RWPE2 (cell line): Measurements from ENCODE around the gene TUNAR.

Experiments
- ATAC-seq: fragments of 200-7000 bp; cut with Tn5 transposase; 3 replicates; pipeline ENCODE4 v1.9.1; 2021; ENCODE audit warnings: low read depth
- DNase-seq: peaks from one replicate; pipeline ENCODE4 v3.0.0-alpha.2; 2020; ENCODE audit warnings: low spot score
- H3K27ac ChIP-seq: fragments of 450-650 bp; 2 replicates; pipeline ENCODE4 v1.5.1; 2017; ENCODE audit warnings: mild to moderate bottlenecking; ENCODE audit not compliant: poor library complexity, severe bottlenecking
- H3K27me3 ChIP-seq: fragments of 250-450 bp; sonication (Bioruptor Pico); 2 replicates; pipeline ENCODE4 v1.5.1; 2021; ENCODE audit warnings: mild to moderate bottlenecking, moderate library complexity; ENCODE audit not compliant: insufficient read depth, poor library complexity, severe bottlenecking
- H3K36me3 ChIP-seq: fragments of 250-450 bp; sonication (Bioruptor Pico); 2 replicates; pipeline ENCODE4 v1.5.1; 2020; ENCODE audit warnings: low read depth, mild to moderate bottlenecking, moderate library complexity
- H3K4me1 ChIP-seq: fragments of 250-450 bp; sonication (Bioruptor Pico); 2 replicates; pipeline ENCODE4 v1.5.1; 2021; ENCODE audit warnings: mild to moderate bottlenecking, moderate library complexity; ENCODE audit not compliant: insufficient read depth, poor library complexity, severe bottlenecking
- H3K4me3 ChIP-seq: fragments of 250-450 bp; sonication (Bioruptor Pico); 2 replicates; pipeline ENCODE4 v1.5.1; 2021; ENCODE audit warnings: mild to moderate bottlenecking, moderate library complexity; ENCODE audit not compliant: severe bottlenecking
- H3K9me3 ChIP-seq: fragments of 250-450 bp; sonication (Bioruptor Pico); 2 replicates; pipeline ENCODE4 v1.5.1; 2021; ENCODE audit warnings: mild to moderate bottlenecking, moderate library complexity; ENCODE audit not compliant: severe bottlenecking
- TF ChIP-seq, protein P1 (sequence below): fragments of 450-650 bp; IDR thresholded peaks from one replicate; pipeline ENCODE4 v1.5.1; 2017; ENCODE audit warnings: mild to moderate bottlenecking, moderate library complexity; ENCODE audit not compliant: poor library complexity, severe bottlenecking

Gene TUNAR

DNA sequence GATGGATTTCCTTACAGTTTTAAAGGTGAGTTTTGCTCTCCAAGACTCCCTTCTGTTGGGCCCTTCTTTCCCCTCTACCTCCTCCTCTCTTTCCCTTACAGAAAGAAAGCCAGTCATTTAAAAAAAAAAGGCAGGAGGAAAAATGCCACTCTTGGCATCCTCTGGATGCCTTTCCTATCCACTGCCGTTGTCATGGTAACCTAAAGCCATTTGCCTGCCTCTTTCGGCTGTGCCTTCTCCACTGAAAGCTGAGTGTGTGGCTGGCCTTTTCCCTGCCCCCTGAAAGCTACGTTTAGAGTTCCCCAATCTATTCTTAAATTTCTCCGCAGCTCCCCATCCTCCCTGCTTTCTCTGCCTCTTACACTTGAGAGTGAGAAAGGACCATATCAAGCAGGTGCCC is 67.1 kb downstream of the TUNAR start:
- H3K4me3 ChIP-seq: no peak overlapping the region
- ATAC-seq: no peak
- TF ChIP-seq, protein P1, sequence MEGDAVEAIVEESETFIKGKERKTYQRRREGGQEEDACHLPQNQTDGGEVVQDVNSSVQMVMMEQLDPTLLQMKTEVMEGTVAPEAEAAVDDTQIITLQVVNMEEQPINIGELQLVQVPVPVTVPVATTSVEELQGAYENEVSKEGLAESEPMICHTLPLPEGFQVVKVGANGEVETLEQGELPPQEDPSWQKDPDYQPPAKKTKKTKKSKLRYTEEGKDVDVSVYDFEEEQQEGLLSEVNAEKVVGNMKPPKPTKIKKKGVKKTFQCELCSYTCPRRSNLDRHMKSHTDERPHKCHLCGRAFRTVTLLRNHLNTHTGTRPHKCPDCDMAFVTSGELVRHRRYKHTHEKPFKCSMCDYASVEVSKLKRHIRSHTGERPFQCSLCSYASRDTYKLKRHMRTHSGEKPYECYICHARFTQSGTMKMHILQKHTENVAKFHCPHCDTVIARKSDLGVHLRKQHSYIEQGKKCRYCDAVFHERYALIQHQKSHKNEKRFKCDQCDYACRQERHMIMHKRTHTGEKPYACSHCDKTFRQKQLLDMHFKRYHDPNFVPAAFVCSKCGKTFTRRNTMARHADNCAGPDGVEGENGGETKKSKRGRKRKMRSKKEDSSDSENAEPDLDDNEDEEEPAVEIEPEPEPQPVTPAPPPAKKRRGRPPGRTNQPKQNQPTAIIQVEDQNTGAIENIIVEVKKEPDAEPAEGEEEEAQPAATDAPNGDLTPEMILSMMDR: no peak
- no peak for DNase-seq
- no peaks in the 10 kb centered on the region for H3K4me1 ChIP-seq
- H3K9me3 ChIP-seq: peaks cover 3% of the 10 kb centered on the region
- H3K27ac ChIP-seq: no peak overlapping the region
- H3K36me3 ChIP-seq: no peaks in the 10 kb centered on the region
- peaks cover 8% of the 10 kb centered on the region for H3K27me3 ChIP-seq

- DNase-seq (no peak), ATAC-seq (no peak)
- H3K4me1 ChIP-seq: no peaks in the 10 kb centered on the region
- H3K27ac ChIP-seq: no peak overlapping the region
- peaks cover 15% of the 10 kb centered on the region for H3K27me3 ChIP-seq
- TF ChIP-seq, protein P1: no peak
- no peak overlapping the region for H3K4me3 ChIP-seq
- H3K9me3 ChIP-seq: peaks cover 3% of the 10 kb centered on the region
- H3K36me3 ChIP-seq: no peaks in the 10 kb centered on the region
Observed at GRCh38 chr14:95944462-95944861, 67.8 kb downstream of the TUNAR start.

DNA sequence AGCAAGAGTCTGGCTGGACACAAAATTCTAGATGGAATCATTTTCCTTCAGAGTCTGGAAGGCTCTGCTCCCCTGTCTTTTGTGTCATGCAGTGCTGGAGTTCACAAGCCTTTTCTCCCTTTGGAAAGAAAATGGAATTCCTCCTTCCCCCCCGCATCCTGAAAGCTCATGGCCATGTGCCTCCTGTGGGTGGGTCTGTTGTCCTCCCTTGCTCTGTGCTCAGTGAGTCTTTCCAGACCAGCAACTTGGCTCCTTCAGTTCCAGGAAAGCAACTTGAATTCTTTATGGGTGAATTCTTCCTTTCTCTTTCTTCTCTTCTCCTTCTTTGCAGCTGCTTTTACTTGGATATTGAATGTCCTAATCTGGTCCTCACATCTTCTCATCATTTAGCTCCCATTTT is 70.2 kb downstream of the TUNAR start:
- no peaks in the 10 kb centered on the region for H3K36me3 ChIP-seq
- ATAC-seq: no peak
- no peak overlapping the region for H3K27ac ChIP-seq
- no peak for DNase-seq
- H3K4me3 ChIP-seq: no peak overlapping the region
- H3K9me3 ChIP-seq: no peaks in the 10 kb centered on the region
- no peaks in the 10 kb centered on the region for H3K4me1 ChIP-seq
- TF ChIP-seq, protein P1: no peak
- H3K27me3 ChIP-seq: peaks cover 15% of the 10 kb centered on the region

DNA sequence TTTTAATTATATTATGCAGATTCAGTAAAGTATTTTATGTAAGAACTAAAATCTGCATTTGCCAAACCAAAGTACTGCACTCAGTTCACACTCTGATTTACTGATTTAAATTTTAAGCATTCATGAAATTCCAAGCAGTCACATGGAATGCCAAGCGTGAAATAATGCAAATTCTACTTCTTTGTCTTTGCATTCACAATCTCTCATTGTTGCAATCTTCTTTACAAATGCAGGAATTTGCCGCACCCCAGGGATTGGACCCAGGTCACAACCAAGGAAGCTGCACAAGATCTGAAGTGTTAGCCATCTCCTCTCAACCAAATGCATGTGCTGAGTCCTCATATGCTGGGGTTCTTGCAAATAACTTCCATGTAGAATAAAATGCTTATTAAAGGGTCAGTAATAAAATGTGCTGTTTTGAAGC is 71.9 kb downstream of the TUNAR start:
- H3K27me3 ChIP-seq: peaks cover 15% of the 10 kb centered on the region
- no peaks in the 10 kb centered on the region for H3K4me1 ChIP-seq
- TF ChIP-seq, protein P1: no peak
- no peaks in the 10 kb centered on the region for H3K36me3 ChIP-seq
- no peak for ATAC-seq
- H3K4me3 ChIP-seq: no peak overlapping the region
- no peak overlapping the region for H3K27ac ChIP-seq
- H3K9me3 ChIP-seq: no peaks in the 10 kb centered on the region
- DNase-seq: peak; percentile 10

DNA sequence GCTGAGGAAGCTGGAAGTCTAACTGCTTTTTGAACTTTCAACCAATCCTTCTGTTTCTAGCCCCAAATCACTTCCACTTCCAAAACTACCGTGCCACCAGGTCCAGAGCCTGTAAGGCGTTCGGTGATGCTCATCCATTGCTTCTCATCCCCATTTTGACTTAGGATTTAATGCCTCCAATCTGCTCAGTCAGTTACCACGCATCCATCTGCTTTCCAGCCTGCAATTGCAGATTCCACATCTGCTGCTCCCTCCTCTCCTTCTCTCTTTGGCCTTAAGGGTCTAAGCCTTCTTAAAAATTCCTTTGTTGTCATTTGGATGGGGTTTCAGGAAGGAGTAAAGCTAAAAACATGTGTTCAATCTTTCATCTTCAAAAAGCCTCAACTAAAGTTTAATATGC is 74.7 kb downstream of the TUNAR start:
- H3K36me3 ChIP-seq: no peaks in the 10 kb centered on the region
- H3K4me3 ChIP-seq: no peak overlapping the region
- H3K27ac ChIP-seq: no peak overlapping the region
- TF ChIP-seq, protein P1: no peak
- no peak for ATAC-seq
- no peak for DNase-seq
- peaks cover 15% of the 10 kb centered on the region for H3K27me3 ChIP-seq
- H3K4me1 ChIP-seq: no peaks in the 10 kb centered on the region
- H3K9me3 ChIP-seq: no peaks in the 10 kb centered on the region
